Inferior parietal cortex (tissue), 1 donor: ENCODE measurements around the gene TRAM2.
"Not testable (repeated sequence)": the region's sequence is repeated elsewhere in the genome, so short reads cannot be mapped to it uniquely, and the experiment has no call there.

Experiments used
- DNase-seq: peaks from one replicate; pipeline ENCODE4 v3.0.0-alpha.2; 2016; ENCODE audit errors: extremely low spot score

The TRAM2 gene

GRCh38 chr6:52493669-52494068 lies 83.2 kb downstream of the TRAM2 start:
- no peak for DNase-seq

DNA sequence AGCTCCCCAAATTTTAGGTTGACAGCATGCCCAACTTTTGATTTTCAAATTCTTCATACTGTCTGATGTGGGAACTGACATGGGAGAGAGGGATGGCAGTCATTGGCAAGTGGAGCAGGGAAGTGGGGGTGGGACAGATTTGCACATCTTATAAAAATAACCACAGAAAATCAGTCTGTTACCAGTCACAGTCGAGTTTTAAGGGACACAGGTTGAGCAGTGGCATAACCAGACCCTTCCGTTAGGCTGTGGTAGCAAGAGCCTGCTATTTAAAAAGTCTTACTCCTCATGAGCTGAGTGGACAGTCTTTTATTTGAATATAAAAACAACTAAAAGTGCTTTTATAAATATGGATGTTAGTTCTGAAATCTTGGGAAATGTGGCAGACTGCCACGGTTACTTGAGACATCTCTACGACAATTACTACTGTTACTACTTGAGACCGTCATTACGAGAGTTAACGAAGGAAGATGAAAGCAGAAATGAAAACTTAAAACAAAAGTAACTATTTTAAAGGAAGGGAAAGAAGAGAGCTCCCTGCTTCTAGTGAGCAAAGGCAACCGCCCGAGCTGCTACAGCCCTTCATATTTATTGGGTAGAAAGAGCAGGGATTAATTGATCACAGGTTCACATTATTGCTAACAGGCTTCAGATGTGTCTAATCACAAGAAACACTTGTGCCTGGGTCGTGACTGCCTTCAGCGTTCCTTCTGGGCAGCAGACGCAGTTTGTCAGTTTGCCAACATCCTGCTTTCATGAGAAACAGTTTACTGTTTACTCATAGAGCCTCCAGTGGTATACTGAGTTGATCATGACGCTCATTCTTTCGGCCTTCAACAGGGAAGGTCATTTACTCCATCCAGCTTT lies 85.4 kb downstream of the TRAM2 start:
- no peak for DNase-seq

GRCh38 chr6:52489881-52490280 lies 87.0 kb downstream of the TRAM2 start:
- DNase-seq, result no peak

DNA sequence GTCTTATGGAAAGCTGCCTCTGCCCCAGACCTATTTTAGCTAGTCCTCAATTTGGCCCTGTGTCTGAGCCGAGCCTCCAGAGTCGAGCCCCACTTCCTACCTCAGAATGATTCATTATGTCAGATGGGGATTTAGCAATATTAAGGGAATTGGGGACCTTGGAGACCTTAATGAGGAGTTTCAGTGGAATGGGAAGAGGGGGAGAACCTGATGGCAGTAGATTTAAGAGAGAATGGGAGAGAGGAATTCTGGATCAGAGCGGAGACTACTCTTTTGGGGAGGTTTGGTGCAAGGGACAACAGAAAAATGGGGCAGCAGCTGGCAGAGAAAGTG lies 93.2 kb downstream of the TRAM2 start:
- no peak for DNase-seq

DNA sequence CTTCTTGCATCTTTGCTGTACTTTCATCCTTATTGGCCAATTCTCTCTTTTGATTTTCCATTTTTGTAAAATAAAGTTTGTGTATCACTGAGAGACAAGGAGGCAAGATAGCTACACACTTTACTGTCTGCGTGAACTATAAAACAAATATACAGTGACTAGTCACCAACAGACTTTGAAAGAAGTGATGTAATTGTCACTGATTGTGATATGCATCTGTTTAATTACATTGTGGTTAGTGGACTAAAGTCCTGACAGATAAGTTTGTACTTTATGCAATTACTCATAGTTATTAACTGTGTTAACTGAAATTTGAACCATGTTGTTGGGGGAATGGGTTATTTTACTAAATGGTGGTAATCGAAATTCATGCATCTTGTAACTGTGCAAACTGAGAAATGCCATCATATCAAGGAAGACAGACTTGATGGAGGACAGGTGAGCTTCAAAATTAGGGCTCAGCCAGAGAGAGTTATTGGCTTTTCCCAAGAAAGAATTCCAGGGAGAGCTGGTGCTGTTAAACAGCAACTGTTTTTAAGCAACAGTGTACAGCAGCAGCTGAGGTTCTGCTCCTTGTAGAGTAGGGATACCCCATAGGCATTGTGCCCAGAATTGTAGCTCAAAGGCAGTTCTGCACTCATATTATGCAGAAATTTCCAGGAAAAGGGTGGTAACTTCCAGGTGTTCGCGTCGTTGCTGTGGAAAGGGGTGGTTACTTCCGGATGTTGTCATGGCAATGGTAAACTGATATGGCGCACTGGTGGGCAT lies 93.8 kb downstream of the TRAM2 start:
- no peak for DNase-seq

GRCh38 chr6:52475307-52475706 lies 101.6 kb downstream of the TRAM2 start:
- DNase-seq, result no peak

GRCh38 chr6:52474173-52474572 lies 102.7 kb downstream of the TRAM2 start:
- DNase-seq, result no peak

- not testable (repeated sequence) for DNase-seq
Measured at GRCh38 chr6:52461194-52461593, 115.7 kb downstream of the TRAM2 start.

DNA sequence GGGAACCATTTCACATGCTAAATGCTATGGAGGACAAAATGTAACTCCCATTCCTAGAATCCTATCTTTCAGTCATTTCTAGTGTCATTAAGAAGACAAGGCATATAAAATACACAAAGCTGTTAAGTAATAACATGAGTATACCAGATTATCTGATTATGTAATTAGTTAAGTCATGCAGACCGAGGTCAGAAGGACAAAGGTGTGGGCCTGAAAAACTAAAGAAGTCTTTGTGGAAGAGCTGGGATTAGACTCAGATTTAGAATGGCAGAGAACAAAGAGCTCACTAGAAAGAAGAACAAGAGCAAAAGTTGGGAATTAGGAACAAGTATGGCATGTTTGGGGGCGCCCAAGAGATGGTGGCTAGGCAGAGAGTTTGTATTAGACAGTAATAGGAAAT lies 119.8 kb downstream of the TRAM2 start:
- no peak for DNase-seq

GRCh38 chr6:52454556-52454955 lies 122.3 kb downstream of the TRAM2 start:
- no peak for DNase-seq
